ENCODE measurements around the gene TRAFD1.

- TF ChIP-seq CTCF (IDR thresholded peaks at IDR 0.05 in 2 of 3, conservative IDR thresholded peaks at IDR 0.05 in 1 of 3; ENCODE audit: borderline replicate concordance in 1 of 3, insufficient read depth in 1 of 3, low read depth in 2 of 3, low read length in 2 of 3) (no peak), POLR2A (IDR thresholded peaks at IDR 0.05; ENCODE audit: borderline replicate concordance, extremely low read depth, insufficient read depth, insufficient read length) (no peak), ATF3 (IDR thresholded peaks at IDR 0.05) (no peak)
These were observed 42.6 kb downstream of the TRAFD1 start for GRCh38 chr12:112167718-112168525.

All from HCT116 (cell line).